ENCODE measurements around the gene ATXN10.

ATXN10 gene

DNA sequence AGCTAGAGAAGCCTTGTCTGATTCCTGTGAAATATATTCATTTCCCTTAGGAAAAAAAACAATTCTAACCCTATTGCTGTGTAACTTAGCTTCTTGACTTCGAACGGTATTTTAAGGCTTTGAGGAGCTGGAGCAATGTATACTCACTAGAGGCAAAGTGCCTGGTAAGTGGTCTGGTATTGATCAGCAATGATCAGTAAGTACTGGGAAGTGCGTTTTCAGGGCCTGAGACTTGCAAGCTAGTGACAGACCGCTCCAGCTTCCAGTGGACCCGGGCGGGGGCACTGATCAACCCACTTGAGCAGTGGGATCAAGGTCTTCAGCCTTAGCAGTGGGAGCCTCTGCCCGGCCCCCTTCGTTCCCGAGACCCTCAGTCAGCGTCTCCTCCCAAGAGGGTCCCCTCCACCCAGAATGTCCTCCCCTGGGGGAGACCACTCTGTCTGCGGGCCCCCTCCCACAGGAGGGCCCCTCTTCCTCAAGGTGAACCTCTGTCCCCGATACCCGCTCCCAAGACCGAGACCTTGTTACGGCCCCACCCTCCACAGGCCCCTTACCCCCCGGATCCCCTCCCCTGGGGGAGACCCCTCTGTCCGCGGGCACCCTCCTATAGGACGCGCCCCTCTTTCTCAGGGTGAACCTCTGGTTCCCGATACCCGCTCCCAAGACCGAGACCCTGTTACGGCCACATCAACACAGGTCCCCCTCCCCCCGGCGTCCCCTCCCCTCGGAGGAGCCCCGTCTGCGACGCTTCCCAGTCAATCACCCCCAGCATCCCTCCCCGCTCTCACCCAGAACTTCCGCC is 452 bp upstream of the ATXN10 start:
- TF ChIP-seq, protein P1, sequence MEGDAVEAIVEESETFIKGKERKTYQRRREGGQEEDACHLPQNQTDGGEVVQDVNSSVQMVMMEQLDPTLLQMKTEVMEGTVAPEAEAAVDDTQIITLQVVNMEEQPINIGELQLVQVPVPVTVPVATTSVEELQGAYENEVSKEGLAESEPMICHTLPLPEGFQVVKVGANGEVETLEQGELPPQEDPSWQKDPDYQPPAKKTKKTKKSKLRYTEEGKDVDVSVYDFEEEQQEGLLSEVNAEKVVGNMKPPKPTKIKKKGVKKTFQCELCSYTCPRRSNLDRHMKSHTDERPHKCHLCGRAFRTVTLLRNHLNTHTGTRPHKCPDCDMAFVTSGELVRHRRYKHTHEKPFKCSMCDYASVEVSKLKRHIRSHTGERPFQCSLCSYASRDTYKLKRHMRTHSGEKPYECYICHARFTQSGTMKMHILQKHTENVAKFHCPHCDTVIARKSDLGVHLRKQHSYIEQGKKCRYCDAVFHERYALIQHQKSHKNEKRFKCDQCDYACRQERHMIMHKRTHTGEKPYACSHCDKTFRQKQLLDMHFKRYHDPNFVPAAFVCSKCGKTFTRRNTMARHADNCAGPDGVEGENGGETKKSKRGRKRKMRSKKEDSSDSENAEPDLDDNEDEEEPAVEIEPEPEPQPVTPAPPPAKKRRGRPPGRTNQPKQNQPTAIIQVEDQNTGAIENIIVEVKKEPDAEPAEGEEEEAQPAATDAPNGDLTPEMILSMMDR (conservative IDR thresholded peaks at IDR 0.05; ENCODE audit: control insufficient read depth, insufficient read depth, low read depth, low read length): no peak
- no peak for DNase-seq (ENCODE audit: low read depth)
- H3K4me3 ChIP-seq (ENCODE audit: control insufficient read depth, low read depth, low read length): peak overlapping the region; percentile 86

DNA sequence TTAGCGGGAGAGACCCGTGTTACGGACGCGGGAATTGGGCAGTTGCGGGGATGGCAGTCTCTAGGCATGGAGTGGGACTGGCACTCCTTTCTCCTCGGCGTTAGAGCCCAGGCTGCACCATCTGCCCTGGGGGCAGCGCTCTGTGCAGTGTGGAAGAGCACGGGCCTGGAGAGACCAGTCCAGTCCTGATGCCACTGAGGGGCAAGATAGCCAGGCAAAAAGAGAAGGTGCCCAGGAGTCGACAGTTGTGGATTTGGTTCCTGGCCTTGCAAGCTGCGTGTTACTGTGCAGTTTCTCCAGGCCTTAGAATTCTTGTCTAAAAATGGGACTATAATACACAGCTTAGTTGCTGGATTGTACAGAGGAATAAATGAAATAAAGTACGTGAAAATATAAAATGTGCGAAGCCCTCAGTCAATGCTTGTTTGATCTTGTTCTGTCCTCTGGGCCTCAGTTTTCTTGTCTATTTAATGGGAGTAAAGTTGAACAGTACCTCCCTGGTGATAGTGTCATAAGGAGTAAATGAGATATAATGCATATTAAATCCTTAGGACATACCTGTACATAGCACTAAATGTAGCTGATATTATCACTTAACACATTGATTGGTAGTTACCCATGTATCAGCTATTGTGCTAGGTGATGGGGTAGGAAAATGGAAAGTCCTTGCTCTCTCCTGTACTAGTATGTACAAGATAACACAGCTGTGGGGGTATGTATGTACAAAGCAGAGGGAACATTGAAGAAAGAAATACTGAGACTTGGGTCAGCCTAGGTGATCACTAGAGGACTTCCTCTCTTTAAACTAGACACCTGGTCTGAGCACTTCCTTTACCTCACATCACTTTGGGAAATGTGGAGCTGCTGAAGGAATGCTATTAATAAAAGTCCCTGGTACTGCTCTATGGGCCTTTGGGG is 1.2 kb downstream of the ATXN10 start:
- peak overlapping the region; percentile 86 for H3K4me3 ChIP-seq (ENCODE audit: control insufficient read depth, low read depth, low read length)
- TF ChIP-seq, protein P1 (conservative IDR thresholded peaks at IDR 0.05; ENCODE audit: control insufficient read depth, insufficient read depth, low read depth, low read length): no peak
- DNase-seq (ENCODE audit: low read depth): no peak

DNA sequence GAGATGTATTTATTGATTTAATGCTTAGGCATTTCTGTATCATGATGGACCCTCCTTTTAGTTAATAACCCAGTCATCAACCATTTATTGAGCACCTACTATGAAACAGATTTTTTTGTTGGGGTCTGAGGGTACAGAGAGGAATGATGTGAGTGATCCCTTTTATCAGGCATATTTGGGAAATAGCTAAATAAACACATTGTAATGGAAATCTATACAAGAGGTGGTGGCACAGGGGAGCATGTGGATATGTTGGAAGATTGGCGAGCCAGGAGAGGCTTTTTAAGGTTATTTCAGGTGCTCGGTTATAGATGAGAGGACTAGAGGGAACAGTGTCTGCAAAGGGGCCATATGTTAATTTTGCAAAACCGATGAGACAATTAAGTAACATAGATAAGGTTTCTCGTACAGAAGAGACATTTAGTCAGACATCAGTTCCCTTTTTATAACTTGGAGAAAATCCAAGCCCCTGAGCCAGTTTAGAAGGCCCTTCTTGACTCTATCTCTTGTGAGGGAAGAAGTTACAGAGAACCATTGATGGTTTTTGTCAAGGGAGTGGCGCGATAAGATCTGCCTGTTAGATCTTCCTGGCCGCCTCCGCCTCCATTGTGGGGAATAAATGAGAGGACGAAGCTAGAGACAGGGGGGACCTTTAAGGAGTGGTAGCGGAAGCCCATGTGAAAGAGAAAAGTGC is 2.0 kb downstream of the ATXN10 start:
- H3K4me3 ChIP-seq (ENCODE audit: control insufficient read depth, low read depth, low read length): peak overlapping the region; percentile 86
- no peak for DNase-seq (ENCODE audit: low read depth)
- TF ChIP-seq, protein P1 (conservative IDR thresholded peaks at IDR 0.05; ENCODE audit: control insufficient read depth, insufficient read depth, low read depth, low read length): no peak

GRCh38 chr22:45676024-45676423 is 4.4 kb downstream of the ATXN10 start:
- H3K4me3 ChIP-seq (ENCODE audit: control insufficient read depth, low read depth, low read length): no peak overlapping the region
- no peak for DNase-seq (ENCODE audit: low read depth)
- TF ChIP-seq, protein P1 (conservative IDR thresholded peaks at IDR 0.05; ENCODE audit: control insufficient read depth, insufficient read depth, low read depth, low read length): no peak

DNA sequence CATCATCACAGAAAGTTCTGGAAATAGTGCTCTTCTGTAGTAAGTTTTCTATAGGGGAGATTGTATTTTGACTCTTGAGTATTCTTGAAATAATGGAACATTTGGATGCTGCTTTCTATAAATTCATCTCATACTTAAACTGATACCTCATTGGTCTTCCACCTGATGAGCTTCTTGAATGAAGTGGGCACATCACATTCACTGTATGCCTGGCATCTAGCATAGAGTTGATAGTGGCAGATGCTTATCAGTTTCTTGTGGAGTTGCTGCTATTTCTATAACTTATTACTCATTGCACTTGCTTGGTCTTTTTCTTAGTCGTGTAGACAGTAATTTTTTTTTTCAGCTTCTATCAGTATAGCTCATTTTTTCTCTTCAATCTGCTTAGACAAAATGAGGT is 5.4 kb downstream of the ATXN10 start:
- H3K4me3 ChIP-seq (ENCODE audit: control insufficient read depth, low read depth, low read length): no peak overlapping the region
- TF ChIP-seq, protein P1 (conservative IDR thresholded peaks at IDR 0.05; ENCODE audit: control insufficient read depth, insufficient read depth, low read depth, low read length): no peak
- DNase-seq (ENCODE audit: low read depth): no peak

Data from fibroblast of mammary gland (primary cell).